Cerebellar cortex (tissue), 1 donor: Measurements from ENCODE around the gene FTCD.
A peak's percentile ranks its signal among the peaks of the same experiment; 100 is the strongest.
"Not testable (repeated sequence)": the region's sequence is repeated elsewhere in the genome, so short reads cannot be mapped to it uniquely, and the experiment has no call there.

ENCODE experiments used
- DNase-seq: peaks from one replicate; pipeline ENCODE4 v3.0.0-alpha.2; 2015; ENCODE audit warnings: low spot score

Gene FTCD

GRCh38 chr21:46110499-46111192, 44.7 kb downstream of the FTCD start:
- no peak for DNase-seq

DNA sequence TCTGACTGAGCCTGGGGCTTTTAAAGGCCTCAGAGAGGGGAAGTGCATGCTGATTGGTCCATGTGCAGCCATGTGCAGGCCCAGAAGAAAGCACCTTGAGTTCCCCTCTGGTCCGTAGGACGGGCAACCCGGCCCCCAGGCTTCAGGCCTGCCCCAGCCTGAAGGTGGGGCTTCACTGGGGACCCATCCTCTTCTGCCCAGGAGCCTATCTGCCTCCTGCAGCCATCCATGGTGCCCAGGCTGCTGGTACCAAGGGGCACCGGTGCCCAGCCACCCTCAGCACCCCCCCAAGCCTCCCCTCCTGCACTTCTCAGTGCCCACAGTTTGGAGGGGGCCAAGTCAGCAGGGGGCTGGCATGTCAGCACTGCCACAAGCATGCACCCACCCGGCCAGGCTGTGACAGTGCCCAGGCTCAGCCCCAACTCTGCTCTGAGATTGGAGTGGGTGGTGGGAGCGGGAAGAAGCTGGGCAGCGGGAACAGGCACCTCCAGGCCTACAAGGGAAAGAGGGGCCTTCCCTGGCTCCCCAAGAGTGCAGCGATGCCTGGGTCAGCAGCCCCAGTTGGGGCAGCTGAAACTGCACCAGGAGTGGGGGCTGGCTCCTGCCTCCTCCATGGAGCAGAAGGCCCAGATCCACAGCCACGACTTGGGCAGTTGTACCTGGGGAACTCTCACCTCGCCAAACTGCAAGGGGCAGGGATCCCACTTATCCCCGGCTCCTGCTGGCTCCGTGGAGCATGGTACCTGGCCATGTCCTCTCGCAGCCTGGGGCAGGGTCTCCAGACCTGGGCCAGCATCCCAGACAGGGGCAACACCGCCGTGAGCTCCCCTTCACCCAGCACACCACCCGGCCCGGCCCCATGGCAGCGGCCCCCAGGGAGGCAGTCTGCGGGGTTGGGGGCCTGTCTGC, 45.8 kb downstream of the FTCD start:
- DNase-seq, result no peak

DNA sequence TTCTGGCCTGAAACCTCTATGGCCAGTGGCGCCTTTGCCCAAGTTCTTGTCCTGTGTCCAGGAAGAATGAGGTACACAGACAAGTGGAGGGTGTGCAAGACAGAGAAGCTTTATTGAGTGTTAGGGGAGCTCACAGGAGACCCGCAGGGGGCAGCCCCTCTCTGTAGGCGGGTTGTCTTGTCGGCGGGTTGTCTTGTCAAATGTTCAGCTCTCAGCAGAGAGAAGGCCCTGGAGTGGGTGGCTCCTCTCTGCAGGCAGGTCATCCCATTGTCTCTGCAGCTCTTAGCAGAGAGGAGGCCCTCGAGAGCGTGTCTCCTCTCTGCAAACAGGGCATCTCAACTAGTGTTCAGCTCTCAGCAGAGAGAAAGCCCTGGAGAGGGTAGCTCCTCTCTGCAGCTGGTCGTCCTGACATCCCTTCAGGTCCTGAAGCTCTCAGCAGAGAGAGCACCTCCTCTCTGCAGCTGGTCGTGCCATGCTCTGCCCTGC, 46.5 kb downstream of the FTCD start:
- no peak for DNase-seq

DNA sequence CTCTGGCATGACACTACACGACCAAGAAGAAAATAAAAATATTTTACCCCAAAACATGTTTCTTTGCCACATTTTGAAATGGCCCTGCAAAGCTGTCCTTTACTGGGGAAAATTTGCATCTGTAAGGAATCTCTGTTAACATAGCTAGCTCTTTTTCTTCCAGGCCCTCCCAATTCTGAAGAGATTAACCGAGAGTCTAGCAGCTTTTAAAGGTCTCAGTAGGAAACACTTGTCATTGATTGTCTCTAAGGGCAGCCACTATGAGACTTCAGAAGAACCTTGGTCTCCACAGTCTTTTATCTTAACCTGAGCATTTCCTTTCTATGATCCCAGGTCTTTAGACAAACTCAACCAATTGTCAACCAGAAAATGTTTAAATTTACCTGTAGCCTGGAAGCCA, 48.0 kb downstream of the FTCD start:
- DNase-seq, result not testable (repeated sequence)

GRCh38 chr21:46104104-46104503, 51.3 kb downstream of the FTCD start:
- no peak for DNase-seq

DNA sequence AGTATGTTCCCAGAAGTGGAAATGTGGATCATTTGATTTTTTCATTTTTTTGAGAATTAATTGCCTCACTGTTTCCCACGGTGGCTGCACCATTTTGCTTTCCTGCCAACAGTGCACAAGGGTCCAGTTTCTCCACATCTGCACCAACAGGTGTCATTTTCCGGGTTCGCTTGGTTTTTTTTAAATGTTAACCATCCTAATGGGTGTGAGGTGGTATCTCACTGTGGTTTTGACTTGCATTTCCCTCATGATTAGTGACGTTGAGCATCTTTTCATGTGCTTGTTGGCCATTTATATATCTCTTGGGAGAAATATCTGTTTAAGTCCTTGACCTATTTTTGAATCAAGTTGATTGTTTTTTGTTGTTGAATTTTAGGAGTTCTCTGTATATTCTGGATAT, 54.5 kb downstream of the FTCD start:
- DNase-seq, result no peak

DNA sequence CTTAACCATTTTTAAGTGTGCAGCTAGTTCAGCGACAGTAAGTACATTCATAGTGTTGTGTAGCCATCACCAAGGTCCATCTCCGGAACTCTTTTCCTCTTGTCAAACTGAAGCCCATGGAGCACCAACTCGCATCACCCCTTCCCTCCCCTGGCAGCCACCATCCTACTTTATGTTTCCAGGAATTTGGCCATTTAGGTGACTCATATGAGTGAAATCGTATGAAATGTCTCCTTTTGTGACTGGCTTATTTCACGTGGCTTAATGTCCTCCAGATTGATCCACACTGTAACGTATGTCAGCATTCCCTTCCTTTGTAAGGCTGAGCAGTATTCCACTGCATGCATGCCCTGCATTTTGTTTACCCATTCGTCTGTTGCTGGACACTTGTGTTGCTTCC, 55.0 kb downstream of the FTCD start:
- no peak for DNase-seq

DNA sequence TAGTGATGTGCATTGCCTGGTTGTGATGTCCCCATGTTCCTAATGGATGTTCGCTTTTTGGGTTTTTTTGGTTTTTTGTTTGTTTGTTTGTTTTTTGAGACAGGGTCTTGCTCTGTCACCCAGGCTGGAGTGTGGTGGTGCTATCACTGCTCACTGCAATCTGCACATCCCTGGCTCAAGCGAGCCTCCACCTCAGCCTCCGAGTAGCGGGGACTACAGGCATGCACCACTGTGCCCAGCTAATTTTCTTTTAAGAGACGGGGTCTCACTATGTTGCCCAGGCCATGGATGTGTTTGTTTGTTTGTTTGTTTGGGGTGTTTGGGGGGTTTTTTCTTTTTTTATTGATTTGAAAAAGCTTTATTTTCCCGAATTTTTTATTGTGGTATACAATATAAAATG, 55.4 kb downstream of the FTCD start:
- no peak for DNase-seq

GRCh38 chr21:46099476-46099875, 55.9 kb downstream of the FTCD start:
- DNase-seq, result no peak

GRCh38 chr21:46098303-46099141, 56.9 kb downstream of the FTCD start:
- no peak for DNase-seq

- DNase-seq, result peak; percentile 5
Observed at GRCh38 chr21:46097336-46098293, 57.8 kb downstream of the FTCD start, which contains the start of gene COL6A2. Gene COL6A2, plus strand, starts transcription at chr21:46098112.

DNA sequence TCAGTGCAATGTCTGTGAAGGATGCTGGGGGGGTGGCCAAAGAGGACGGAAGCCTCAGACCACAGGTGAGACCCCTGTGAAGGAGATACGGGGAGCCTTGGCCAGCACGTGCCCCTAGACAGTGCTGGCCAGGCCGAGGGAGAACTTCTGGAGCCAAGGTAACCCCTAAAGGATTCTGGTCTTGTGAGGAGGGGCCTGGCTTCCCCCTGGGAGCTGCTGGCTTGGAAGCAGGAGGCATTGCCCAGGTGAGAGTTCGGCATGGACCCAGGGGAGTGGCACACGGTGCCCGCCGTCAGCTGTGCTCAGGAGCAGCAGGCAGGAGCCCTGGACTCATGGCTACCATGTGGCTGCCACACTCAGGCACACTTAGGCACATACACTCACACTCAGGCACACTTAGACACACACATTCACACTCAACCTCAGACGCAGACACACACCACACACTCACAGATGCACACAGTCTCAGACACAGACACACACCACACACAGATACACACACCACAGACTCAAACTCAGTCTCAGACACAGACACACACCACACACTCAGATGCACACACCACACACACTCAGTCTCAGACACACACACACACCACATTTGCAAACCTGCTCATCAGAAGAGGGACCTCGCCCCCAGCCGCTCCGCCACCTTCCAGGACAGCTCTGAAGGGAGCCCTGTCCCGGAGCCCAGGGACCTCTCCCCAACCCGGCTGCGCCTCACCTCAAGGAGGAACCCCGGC, 58.6 kb downstream of the FTCD start:
- DNase-seq, result no peak

GRCh38 chr21:46095814-46096595, 59.4 kb downstream of the FTCD start:
- no peak for DNase-seq

DNA sequence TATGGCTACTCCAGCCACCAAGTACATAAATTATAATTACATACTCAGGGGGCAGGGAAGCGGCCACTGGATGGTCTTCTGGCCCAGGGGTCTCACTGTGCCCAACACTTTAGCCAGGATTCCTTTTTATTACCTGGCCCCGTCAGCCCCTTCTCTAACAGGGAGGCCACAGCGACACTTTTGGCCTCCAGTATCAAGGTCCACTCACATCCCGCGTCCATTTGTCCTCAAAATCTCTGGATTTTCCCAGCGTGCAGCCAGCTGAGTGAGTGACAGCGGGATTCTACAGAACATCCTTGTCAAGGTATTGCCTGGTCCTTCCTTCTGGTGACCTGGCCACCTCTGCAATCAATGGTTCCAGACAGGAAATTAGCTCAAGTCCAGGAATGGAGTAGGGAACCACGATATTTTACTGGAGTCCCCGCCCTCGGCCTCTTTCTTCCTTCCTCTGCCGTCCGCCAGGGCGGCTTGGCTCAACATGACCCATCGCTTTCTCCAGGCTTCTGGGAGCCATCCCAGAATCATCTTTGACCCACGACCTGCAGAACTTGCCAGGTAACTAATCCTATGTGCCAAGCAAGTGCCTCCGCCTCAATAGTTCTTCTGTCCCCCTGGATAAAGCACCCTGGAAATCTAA, 60.2 kb downstream of the FTCD start:
- no peak for DNase-seq

DNA sequence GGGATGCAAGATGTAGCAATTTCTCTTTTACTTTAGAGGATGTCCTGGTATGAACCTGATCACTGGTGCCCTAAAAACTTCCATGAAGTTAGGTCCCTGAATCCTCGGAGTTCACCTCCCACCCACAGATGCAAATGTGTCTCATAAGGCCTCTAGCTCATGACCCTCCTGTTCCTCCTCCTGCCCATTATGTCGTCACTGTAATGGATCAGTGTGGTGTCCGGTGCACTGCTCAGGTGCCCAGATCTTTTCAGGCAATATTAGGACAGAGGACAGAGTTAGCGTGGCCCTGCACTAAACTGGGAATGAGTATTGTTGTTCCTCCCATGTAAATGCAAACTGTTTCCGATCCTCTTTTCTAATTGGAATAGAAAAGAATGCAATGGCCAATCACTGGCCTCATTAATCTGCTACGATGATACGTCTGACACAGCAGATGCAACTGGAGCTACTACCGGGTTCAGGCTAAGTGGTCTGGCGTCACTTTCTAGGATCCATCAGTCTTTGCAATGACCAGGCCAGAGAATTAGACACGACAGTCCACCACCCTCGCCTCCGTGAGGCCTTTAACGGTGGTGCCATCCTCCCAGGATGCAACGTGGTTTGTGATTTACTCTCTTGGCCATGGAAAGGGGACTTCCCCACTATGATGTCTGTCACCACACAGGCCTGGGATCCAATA, 60.8 kb downstream of the FTCD start:
- no peak for DNase-seq

DNA sequence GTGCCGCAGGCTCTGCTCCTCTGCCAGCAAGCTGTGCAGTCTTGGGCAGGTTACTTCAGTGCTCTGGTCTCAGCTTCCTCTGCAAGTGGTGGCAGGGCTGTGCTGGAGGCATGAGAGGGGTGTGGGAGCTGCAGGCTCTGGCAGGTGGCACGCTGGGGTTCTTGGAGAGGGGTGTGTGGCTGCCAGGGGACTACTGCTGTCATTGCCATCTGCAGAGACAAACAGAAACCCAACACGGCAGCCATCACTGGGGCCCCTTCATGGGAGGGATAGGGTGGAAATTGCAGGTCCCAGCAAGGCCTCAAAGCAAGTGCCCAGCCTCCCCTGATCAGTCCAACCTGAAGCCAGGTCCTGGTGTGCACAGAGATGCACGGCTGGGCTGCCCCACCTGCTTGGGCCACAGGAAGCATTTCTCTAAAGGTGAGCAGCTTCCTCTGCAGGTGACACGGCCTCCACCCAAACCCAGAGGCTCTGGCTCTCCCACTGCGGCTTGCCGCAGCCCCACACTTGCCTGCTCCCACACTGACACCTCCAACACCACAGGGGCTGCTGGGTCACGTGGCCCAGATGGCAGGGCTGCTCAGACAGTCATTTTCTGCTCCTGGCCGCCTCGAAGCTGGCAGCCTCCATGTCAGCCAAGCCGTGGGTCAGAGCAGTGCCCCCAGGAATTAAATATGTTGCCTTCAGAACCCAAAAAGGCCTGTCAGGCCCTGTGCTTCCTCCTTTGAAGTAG, 61.5 kb downstream of the FTCD start:
- no peak for DNase-seq

GRCh38 chr21:46092811-46093667, 62.3 kb downstream of the FTCD start:
- no peak for DNase-seq
